ENCODE data around the gene ACOXL.

The ACOXL gene

GRCh38 chr2:111119822-111120252, 387.5 kb downstream of the ACOXL start:
- in situ Hi-C loops (cut with MboI; ENCODE audit: low sequenced_read_pairs), result loop anchor here (25.0 kb wide), 1 partner anchor 592 kb away; no protein-coding TSS in a partner anchor

- in situ Hi-C loops (cut with MboI; ENCODE audit: low sequenced_read_pairs), result loop anchor here (25.0 kb wide), 1 partner anchor 592 kb away; no protein-coding TSS in a partner anchor
Measured at GRCh38 chr2:111120253-111121027, 388.1 kb downstream of the ACOXL start, which contains the start of gene BCL2L11. Gene BCL2L11 (plus strand): TSS chr2:111120914. CDS start chr2:111123746, 2,832 bp downstream.

- in situ Hi-C loops (cut with MboI; ENCODE audit: low sequenced_read_pairs), result loop anchor here (25.0 kb wide), 1 partner anchor 591 kb away; no protein-coding TSS in a partner anchor
Measured at GRCh38 chr2:111121028-111121827, 388.9 kb downstream of the ACOXL start.

GRCh38 chr2:111121828-111122630, 389.7 kb downstream of the ACOXL start:
- in situ Hi-C loops (cut with MboI; ENCODE audit: low sequenced_read_pairs), result loop anchor here (25.0 kb wide), 1 partner anchor 590 kb away; no protein-coding TSS in a partner anchor

GRCh38 chr2:111122631-111123421, 390.5 kb downstream of the ACOXL start:
- in situ Hi-C loops (cut with MboI; ENCODE audit: low sequenced_read_pairs), result loop anchor here (25.0 kb wide), 1 partner anchor 589 kb away; no protein-coding TSS in a partner anchor

- in situ Hi-C loops (cut with MboI; ENCODE audit: low sequenced_read_pairs), result loop anchor here (25.0 kb wide), 1 partner anchor 589 kb away; no protein-coding TSS in a partner anchor
Measured at GRCh38 chr2:111123751-111124150, 391.4 kb downstream of the ACOXL start.

- in situ Hi-C loops (cut with MboI; ENCODE audit: low sequenced_read_pairs), result no loop called here
Measured at GRCh38 chr2:111126581-111126980, 394.2 kb downstream of the ACOXL start.

- in situ Hi-C loops (cut with MboI; ENCODE audit: low sequenced_read_pairs), result no loop called here
Measured at GRCh38 chr2:111127351-111127750, 395.0 kb downstream of the ACOXL start.

GRCh38 chr2:111128096-111128495, 395.7 kb downstream of the ACOXL start:
- in situ Hi-C loops (cut with MboI; ENCODE audit: low sequenced_read_pairs), result no loop called here

- in situ Hi-C loops (cut with MboI; ENCODE audit: low sequenced_read_pairs), result no loop called here
Measured at GRCh38 chr2:111133603-111134002, 401.2 kb downstream of the ACOXL start.

GRCh38 chr2:111134055-111134454, 401.7 kb downstream of the ACOXL start:
- in situ Hi-C loops (cut with MboI; ENCODE audit: low sequenced_read_pairs), result no loop called here

GRCh38 chr2:111135237-111135909, 403.0 kb downstream of the ACOXL start:
- in situ Hi-C loops (cut with MboI; ENCODE audit: low sequenced_read_pairs), result no loop called here

GRCh38 chr2:111135910-111136297, 403.5 kb downstream of the ACOXL start:
- in situ Hi-C loops (cut with MboI; ENCODE audit: low sequenced_read_pairs), result no loop called here

GRCh38 chr2:111138839-111139238, 406.5 kb downstream of the ACOXL start:
- in situ Hi-C loops (cut with MboI; ENCODE audit: low sequenced_read_pairs), result no loop called here

GRCh38 chr2:111139637-111140317, 407.4 kb downstream of the ACOXL start:
- in situ Hi-C loops (cut with MboI; ENCODE audit: low sequenced_read_pairs), result loop anchor here (10.0 kb wide), 1 partner anchor 55 kb away; no protein-coding TSS in a partner anchor

- in situ Hi-C loops (cut with MboI; ENCODE audit: low sequenced_read_pairs), result loop anchor here (10.0 kb wide), 1 partner anchor 54 kb away; no protein-coding TSS in a partner anchor
Measured at GRCh38 chr2:111140815-111141214, 408.4 kb downstream of the ACOXL start.

GRCh38 chr2:111142101-111142500, 409.7 kb downstream of the ACOXL start:
- in situ Hi-C loops (cut with MboI; ENCODE audit: low sequenced_read_pairs), result loop anchor here (10.0 kb wide), 1 partner anchor 53 kb away; no protein-coding TSS in a partner anchor

- in situ Hi-C loops (cut with MboI; ENCODE audit: low sequenced_read_pairs), result loop anchor here (10.0 kb wide), 1 partner anchor 52 kb away; no protein-coding TSS in a partner anchor
Measured at GRCh38 chr2:111143107-111143842, 410.9 kb downstream of the ACOXL start.

Measured in HL-60/S4 treated with retinoic acid at 250 ng/mL for 4 days and 3 days (cell line).